Heart left ventricle (tissue), 16 donors: ENCODE measurements around the gene RALGAPA2. TPM values are rescaled to one million over a fixed set of nuclear protein-coding genes. Genes with fewer than 3 reads are reported as not detected.

ENCODE experiments used
- ATAC-seq, 4 donors: fragments of 200-7000 bp; cut with Tn5 transposase; one replicate each; pipeline ENCODE4 v1.9.1; 2020 to 2022; ENCODE audit warnings: moderate library complexity in 4 of 4, mild to moderate bottlenecking in 3 of 4, moderate number of reproducible peaks in 1 of 4
- DNase-seq, 5 donors: peaks; one replicate each; pipeline ENCODE4 v3.0.0-alpha.2; 2020
- H3K27ac ChIP-seq, 12 donors: fragments of 200-600 bp; sonication (generic) in 4 of 12; one replicate each; pipeline versions ENCODE4 v1.5.0 to v1.8.0; 2016 to 2022; ENCODE audit warnings: mild to moderate bottlenecking in 2 of 12
- H3K27me3 ChIP-seq, 9 donors: fragments of 200-600 bp; sonication (generic) in 2 of 9; one replicate each; pipeline versions ENCODE4 v1.5.1 to v1.8.0; 2016 to 2022; ENCODE audit warnings: mild to moderate bottlenecking in 3 of 9
- H3K36me3 ChIP-seq, 9 donors: fragments of 200-600 bp; sonication (generic) in 2 of 9; one replicate each; pipeline versions ENCODE4 v1.5.0 to v1.8.0; 2018 to 2022; ENCODE audit warnings: mild to moderate bottlenecking in 2 of 9
- H3K4me1 ChIP-seq, 12 donors: fragments of 200-600 bp; sonication (generic) in 4 of 12; one replicate each; pipeline versions ENCODE4 v1.5.0 to v1.8.0; 2016 to 2022; ENCODE audit warnings: mild to moderate bottlenecking in 3 of 12
- H3K4me3 ChIP-seq, 12 donors: fragments of 200-600 bp; sonication (generic) in 4 of 12; one replicate each; pipeline versions ENCODE4 v1.5.0 to v1.8.0; 2017 to 2022; ENCODE audit warnings: mild to moderate bottlenecking in 9 of 12, moderate library complexity in 4 of 12
- H3K9me3 ChIP-seq, 12 donors: fragments of 200-600 bp; sonication (generic) in 4 of 12; one replicate each; pipeline versions ENCODE4 v1.5.0 to v1.8.0; 2016 to 2022; ENCODE audit warnings: mild to moderate bottlenecking in 1 of 12
- POLR2A ChIP-seq, 2 donors: fragments of 450-650 bp; IDR thresholded peaks; one replicate each; pipeline ENCODE4 v1.6.1; 2017; ENCODE audit warnings: antibody characterized with exemption in 2 of 2, mild to moderate bottlenecking in 2 of 2, moderate library complexity in 2 of 2
- WGBS, 4 donors: extraction: QIAGEN DNeasy Blood & Tissue Kit in 2 of 4; methylation state at CpG; one replicate each; pipeline versions ENCODE4 v1.1.5 to v1.1.7; 2013 to 2018; 5-methylcytosine and 5-hydroxymethylcytosine counted together
- intact Hi-C, 10 donors: fragments of 100-400 bp; cut with DNase I; formaldehyde crosslinking; loops; one replicate each; pipeline versions ENCODE4 v1.11.1 to v1.14.2; 2022
- polyA plus RNA-seq, 2 donors: library from polyadenylated mRNA; stranded (reverse); fragments of 200-250 nt; gene quantifications; one replicate each; pipeline ENCODE4 v1.2.3, GENCODE V29; 2013
- total RNA-seq, 9 donors: library from RNA; depleted of rRNA in 2 of 9; stranded (reverse); fragments of >200 nt in 2 of 9; fragmentation: NEBNext Ultra II Directional in 3 of 9; extraction: Animal tissue kit (Norgen Biotek cat#: 25700) in 3 of 9; gene quantifications; one replicate each; pipeline versions ENCODE4 v1.1.0 to v1.2.4, GENCODE V29; 2016 to 2023
- TF ChIP-seq, protein P1 (sequence below), 12 donors: fragments of 200-600 bp; sonication (generic) in 4 of 12; IDR thresholded peaks; one replicate each; pipeline versions ENCODE4 v1.5.0 to v1.8.0; 2018 to 2022; ENCODE audit warnings: antibody characterized with exemption in 12 of 12, mild to moderate bottlenecking in 5 of 12
- donor health status: ischemic (EF 13 %, LVEDD 7.1; RV severe dilation, severe dysfunction).
- donor health status: healthy with polysubstance abuse.
- donor health status: DM: no; HTN: yes; CAD: no.
- donor health status: DM: no; HTN: no; CAD: no.
- donor health status: ischemic (EF 25% LVEDD 6.9; RV normal size, moderate dysfunction).
- donor health status: ischemic (EF 25% LVEDD 5.7; RV mildly dilated, moderate dysfunction).
- donor health status: healthy.
- donor health status: DM: yes; HTN: yes; CAD: no.
- donor health status: ischemic (EF 35%, LVEDD 5.7; RV mildly dilated, moderate dysfunction).
- donor health status: nonischemic (EF 11% LVEDD 7.7; RV severe dilation, severe dysfunction).
- donor health status: DM: yes; HTN: yes; CAD: no.
- donor health status: PGD.
- donor health status: ischemic (EF 29% LVEDD 5.4; RV normal size, mild dysfunction).
- donor health status: nonischemic (EF 23%, LVEDD 6.1; RV moderate dilation, normal function).

Gene RALGAPA2
- total and polyA plus RNA-seq, 11 donors: 5.6 to 33.8 (median 21.4) TPM

DNA sequence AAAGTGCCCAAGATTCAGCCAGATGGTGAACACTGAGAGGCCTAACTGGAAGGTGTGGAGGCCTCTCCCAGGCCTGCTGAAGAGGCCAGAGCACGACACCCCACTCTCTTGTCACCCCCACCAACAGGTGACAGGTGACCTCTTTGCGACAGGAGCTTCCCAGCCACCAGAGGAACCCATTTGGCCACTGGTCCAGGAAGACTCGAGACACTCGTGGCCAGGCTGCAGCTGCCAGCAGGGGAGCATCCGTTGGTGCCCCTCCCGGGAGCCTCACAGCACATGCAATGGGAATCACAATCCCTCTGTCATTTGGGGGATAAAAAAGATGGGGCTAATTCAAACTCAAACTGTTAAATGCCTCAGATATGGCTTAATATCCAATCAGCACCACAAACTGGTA lies 181.2 kb downstream of the RALGAPA2 start:
- Histone ChIP-seq H3K27me3 (no peaks in the 10 kb centered on the region), H3K4me3 (no peak overlapping the region), H3K4me1 (peaks cover 0 to 4% (median 0%) of the 10 kb centered on the region in 12 donors), H3K9me3 (no peaks in the 10 kb centered on the region), H3K36me3 (peaks cover 0 to 55% (median 34%) of the 10 kb centered on the region in 9 donors), H3K27ac (no peak overlapping the region)
- 93 to 98% (median 94%) methylated on average over 5 to 6 of the region's 6 CpGs for WGBS, 4 donors
- DNase-seq (no peak), ATAC-seq (no peak)
- intact Hi-C loops: no loop called here
- TF ChIP-seq, protein P1, sequence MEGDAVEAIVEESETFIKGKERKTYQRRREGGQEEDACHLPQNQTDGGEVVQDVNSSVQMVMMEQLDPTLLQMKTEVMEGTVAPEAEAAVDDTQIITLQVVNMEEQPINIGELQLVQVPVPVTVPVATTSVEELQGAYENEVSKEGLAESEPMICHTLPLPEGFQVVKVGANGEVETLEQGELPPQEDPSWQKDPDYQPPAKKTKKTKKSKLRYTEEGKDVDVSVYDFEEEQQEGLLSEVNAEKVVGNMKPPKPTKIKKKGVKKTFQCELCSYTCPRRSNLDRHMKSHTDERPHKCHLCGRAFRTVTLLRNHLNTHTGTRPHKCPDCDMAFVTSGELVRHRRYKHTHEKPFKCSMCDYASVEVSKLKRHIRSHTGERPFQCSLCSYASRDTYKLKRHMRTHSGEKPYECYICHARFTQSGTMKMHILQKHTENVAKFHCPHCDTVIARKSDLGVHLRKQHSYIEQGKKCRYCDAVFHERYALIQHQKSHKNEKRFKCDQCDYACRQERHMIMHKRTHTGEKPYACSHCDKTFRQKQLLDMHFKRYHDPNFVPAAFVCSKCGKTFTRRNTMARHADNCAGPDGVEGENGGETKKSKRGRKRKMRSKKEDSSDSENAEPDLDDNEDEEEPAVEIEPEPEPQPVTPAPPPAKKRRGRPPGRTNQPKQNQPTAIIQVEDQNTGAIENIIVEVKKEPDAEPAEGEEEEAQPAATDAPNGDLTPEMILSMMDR (IDR thresholded peaks at IDR 0.05): no peak
- no peak for TF ChIP-seq POLR2A (IDR thresholded peaks at IDR 0.05)

- no peaks in the 10 kb centered on the region for H3K27me3 ChIP-seq
- ATAC-seq (peak in 3 of 4 donors; percentile 41 to 71 (median 63)), DNase-seq (no peak)
- H3K4me3 ChIP-seq: no peak overlapping the region
- intact Hi-C loops: no loop called here
- peaks cover 0 to 50% (median 34%) of the 10 kb centered on the region in 9 donors for H3K36me3 ChIP-seq
- peaks cover 0 to 5% (median 0%) of the 10 kb centered on the region in 12 donors for H3K4me1 ChIP-seq
- no peak overlapping the region for H3K27ac ChIP-seq
- no peak for TF ChIP-seq POLR2A (IDR thresholded peaks at IDR 0.05)
- TF ChIP-seq, protein P1 (IDR thresholded peaks at IDR 0.05): no peak
- H3K9me3 ChIP-seq: no peaks in the 10 kb centered on the region
- 85 to 91% (median 89%) methylated on average over 7 of the region's 7 CpGs for WGBS, 4 donors
These were observed 181.9 kb downstream of the RALGAPA2 start for GRCh38 chr20:20530428-20531151.

GRCh38 chr20:20529597-20529996 lies 182.8 kb downstream of the RALGAPA2 start:
- peaks cover 0 to 12% (median 0%) of the 10 kb centered on the region in 12 donors for H3K4me1 ChIP-seq
- H3K27me3 ChIP-seq: no peaks in the 10 kb centered on the region
- ATAC-seq (no peak), DNase-seq (no peak)
- TF ChIP-seq, protein P1 (IDR thresholded peaks at IDR 0.05): no peak
- no peak for TF ChIP-seq POLR2A (IDR thresholded peaks at IDR 0.05)
- no peak overlapping the region for H3K4me3 ChIP-seq
- WGBS, 4 donors: 97 to 98% (median 98%) methylated on average over 4 of the region's 4 CpGs
- no peak overlapping the region for H3K27ac ChIP-seq
- intact Hi-C loops: no loop called here
- peaks cover 0 to 49% (median 30%) of the 10 kb centered on the region in 9 donors for H3K36me3 ChIP-seq
- no peaks in the 10 kb centered on the region for H3K9me3 ChIP-seq

DNA sequence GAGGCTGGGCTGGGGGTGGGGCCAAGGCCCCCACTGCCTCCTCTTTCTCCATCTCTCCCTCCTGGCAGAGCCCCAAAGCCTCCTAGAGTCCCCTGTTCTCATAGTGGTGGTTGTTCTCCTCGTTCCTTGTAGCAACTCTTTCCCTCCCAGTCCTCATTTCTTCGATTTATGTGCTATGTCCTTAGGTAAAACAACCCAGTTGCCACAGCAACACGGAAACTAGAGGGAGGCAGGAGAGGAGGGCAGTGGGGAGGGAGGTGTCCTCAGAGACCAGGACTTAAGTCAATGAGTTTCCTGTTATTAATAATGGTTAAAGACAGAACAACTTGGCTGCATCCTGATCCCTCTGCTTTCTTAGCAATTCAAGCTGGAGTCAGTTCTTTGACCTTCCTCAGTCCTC lies 183.6 kb downstream of the RALGAPA2 start:
- Histone ChIP-seq H3K36me3 (peaks cover 0 to 56% (median 36%) of the 10 kb centered on the region in 9 donors), H3K9me3 (no peaks in the 10 kb centered on the region), H3K4me1 (peaks cover 0 to 12% (median 0%) of the 10 kb centered on the region in 12 donors), H3K4me3 (no peak overlapping the region), H3K27ac (no peak overlapping the region), H3K27me3 (no peaks in the 10 kb centered on the region)
- no peak for DNase-seq
- TF ChIP-seq, protein P1 (IDR thresholded peaks at IDR 0.05): no peak
- no peak for TF ChIP-seq POLR2A (IDR thresholded peaks at IDR 0.05)
- no peak for ATAC-seq
- 51 to 67% (median 54%) methylated on average over 3 of the region's 3 CpGs for WGBS, 4 donors
- intact Hi-C loops: no loop called here
